WTC11 (cell line): Measurements from ENCODE around the gene CLSTN2.

Experiments
- CREB1 ChIP-seq: sonication (generic); formaldehyde crosslinking; IDR thresholded peaks from 2 replicates; pipeline ENCODE4 v1.8.0; 2023; ENCODE audit warnings: mild to moderate bottlenecking, missing genetic modification reagents
- CTCF ChIP-seq: fragments of 200-600 bp; IDR thresholded peaks from 2 replicates; pipeline ENCODE4 v1.8.0; 2022; ENCODE audit warnings: antibody characterized with exemption
- ZNF423 ChIP-seq: fragments of 250-450 bp; sonication (Bioruptor Pico); IDR thresholded peaks from 2 replicates; pipeline ENCODE4 v2.1.2; 2022; ENCODE audit warnings: mild to moderate bottlenecking, moderate library complexity

- TF ChIP-seq CREB1 (CRISPR knock-in tag) (no peak), CTCF (no peak), ZNF423 (CRISPR knock-in tag) (no peak)
These were observed 566.2 kb downstream of the CLSTN2 start for GRCh38 chr3:140501061-140501769.
